CD1c-positive myeloid dendritic cell (primary cell): ENCODE measurements around the gene AGAP1.

Experiments used
- DNase-seq: peaks from one replicate; pipeline ENCODE4 v3.0.0-alpha.2; 2016; ENCODE audit errors: extremely low spot score

Gene AGAP1

DNA sequence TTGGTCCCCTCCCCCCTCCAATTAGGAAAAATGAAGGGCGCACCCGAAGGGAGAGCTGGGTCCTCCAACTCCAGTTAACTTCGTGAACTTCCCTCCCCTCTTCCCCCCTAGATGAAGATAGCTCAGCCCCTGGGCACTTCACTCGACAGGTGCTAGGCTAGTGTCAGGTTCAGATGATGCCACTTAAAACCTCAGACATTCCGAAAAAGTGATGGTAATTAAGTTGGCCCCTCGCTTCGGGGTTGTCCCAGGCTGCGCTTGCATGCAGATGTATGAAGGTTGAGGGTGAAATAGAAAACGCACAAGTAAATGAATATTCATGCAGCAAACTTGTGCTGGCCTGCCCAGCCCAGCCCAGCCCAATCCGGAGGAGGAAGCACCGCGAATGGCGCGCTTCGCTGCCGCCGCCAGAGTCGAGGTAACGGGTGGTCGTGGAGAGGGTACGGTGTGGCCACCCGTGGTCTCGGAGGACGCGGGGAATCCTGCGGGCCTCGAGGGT, 677.4 kb downstream of the AGAP1 start:
- DNase-seq: no peak

DNA sequence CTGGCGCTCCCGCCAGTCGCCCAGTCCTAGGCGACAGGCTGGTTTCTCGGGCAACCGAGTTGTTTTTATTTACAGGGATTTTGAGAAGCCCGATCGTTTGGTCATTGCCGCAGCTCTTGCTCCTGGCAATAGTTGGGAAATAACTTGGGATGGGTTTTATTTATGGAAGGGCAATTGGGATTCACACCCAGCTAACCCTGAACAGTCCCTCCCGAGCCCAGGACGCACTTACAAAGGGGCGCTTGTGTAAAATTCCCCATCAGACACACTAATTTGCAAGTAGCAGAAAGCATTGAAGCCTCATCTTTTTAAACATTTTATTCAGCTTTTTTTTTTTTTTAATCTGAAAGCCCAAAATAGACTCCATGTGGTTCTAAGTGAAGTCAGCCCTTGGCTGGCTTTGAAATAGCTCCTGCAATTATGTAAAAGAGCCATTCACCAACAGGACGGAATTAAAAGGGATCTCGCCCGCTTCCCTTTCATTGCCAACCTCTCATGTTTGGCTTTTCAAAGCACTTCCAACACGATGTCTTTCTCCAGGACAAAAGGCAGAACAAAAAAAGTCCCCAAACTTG, 677.9 kb downstream of the AGAP1 start:
- DNase-seq: no peak

DNA sequence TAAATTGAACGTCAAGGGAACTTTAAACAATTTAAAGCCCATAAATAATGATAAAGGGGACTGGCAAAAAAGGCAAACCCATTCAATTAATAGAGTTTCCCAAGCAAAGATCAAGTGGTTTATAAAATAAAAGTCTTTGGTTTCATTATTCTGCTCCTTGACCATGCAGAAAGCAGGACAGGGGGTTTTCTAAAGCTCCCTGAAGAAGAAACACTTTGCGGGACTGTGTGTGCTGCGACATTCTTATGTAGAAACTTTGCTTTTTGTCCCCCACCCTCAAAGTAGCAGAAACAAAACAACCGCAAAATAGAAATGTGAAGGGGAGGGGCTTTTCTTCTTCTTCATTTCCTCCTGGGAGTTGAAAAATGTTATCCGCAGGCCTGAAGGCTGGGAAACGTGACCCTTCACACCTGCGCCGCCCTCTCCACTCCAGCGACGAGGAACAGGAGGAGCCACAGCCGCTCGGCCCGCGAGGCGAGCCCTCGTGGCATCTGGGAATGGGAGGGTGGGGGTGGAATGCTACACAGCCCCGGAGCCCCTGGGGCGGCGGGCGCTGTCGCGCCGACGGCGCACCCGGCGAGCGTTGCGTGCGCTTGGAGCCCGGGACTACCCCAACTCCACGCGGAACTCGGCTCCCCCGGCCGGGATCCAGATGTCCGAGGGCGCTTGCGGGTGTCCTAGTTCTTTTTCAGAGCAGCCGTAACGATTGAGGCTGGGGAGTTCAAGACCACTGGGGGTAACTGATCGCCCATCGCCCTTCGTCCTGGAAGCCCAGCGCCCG, 678.6 kb downstream of the AGAP1 start:
- no peak for DNase-seq

DNA sequence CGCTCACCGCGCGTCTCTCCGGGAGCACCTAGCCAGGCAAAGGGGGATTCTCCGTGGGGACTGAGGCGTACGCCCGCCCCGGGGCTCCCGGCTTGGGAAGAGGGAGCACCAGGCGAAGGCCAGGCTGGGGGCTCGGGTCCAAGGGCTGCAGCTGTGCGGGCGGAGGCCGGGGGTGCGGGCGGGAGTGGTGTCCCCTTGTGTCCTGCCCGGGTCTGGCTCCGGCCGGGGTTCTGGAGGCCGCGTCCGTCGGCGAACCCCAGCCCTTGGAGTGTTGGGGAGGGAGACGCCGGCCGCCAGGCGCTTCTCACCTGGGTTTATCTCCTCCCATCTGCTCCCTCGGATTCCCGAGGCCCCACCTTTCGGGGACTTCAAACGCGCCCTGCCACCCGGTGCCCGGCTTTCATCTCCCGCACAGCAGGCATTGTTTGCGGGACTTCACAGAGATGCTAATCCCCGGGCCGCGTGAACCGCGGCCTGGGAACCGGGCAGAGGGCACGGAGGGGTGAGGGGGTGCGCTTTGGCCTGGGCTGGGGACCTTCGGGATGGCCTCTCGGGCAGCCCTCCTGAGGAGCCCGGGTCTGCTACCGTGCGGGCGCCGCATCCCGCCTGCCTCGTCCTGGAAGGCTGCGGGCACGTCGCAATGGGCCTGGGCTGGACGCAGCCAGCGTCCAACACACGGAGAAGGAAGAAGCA, 679.3 kb downstream of the AGAP1 start:
- no peak for DNase-seq

DNA sequence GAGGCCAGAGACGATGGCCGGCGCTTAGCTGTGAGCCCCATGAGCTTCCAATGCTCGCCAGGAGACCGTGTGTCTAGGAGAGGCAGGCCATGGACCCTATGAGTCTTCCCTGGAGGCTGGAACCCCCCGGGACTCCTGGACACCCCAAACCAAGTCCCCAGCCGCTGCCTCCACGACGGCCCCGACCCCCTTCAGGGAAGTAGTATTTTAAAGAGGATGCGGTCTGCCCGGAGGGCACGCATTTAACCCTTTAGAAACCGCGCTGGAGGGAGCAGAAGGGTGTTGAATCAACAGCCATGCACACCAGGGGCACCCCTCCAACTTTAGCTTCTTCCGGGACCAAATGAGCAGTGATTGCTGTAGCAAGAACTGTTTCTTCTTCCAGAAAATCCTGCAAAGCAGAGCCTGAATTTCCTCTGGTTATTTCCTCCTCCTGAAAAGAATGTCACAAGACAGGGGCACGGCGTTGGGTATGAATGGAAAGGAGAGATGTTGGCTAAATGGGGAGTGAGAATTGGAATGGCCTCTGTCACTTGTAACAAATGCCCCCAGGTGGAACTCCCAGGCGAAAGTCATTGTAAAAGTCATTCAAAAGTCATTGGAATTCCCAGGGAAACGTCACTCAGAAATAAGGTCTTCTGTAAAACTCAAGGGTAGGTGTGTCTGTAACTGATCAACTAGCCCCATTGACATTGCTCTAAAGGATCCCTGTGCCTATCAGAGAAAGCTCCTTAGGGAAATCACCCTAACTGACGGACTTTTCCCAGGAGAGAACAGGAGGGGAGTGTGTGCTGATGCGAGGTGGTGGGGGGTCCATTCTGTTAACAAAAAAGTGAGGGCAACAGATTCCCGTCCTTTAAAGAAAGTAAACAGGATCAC, 680.1 kb downstream of the AGAP1 start:
- DNase-seq: no peak

DNA sequence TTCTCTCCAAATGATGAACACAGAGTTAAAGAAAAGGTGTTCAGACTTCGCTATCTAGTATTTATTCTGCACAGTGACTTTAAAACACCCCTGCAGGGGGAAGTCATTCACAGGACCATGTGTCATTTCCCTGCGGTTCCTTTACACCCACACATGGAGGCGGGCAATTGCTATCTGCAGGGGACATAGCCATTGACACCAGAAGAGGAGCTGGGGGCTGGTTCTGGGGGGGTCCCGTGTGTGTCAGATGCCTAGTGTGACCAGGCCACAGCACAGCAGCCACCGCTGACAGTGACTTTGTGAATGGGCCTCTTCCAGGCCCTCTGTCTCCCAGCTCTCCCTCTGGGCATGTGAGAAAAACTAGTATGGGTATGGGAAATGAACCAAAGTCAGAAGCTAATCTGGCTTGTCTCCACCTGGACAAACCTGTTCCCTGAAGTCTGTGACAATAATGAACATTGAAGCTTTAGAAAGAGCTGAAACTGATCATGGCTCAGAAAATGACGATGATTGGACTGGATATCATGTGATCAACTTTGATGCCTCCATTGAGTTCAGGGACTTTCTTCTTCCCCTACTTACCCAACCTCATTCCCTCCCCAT, 681.8 kb downstream of the AGAP1 start:
- peak; percentile 73 for DNase-seq

DNA sequence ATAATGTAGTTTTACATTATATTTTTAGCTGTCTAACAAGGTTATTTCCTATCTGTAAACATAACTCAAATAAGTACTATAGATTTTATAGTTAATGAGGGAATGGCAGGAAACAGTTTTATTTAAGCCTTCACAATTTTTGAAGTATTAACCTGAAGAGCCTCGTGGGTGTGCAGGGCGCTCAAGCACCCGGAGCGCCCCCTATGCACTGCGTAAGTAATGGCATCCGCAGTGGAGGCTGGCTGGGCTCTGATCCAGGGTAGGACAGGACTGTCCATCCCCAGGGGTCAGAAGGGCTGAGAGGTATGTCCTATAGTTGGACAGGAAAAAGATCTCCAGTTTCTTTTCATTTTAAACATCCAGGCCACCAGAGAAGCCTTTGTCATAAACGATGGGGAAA, 682.6 kb downstream of the AGAP1 start:
- peak; percentile 30 for DNase-seq

DNA sequence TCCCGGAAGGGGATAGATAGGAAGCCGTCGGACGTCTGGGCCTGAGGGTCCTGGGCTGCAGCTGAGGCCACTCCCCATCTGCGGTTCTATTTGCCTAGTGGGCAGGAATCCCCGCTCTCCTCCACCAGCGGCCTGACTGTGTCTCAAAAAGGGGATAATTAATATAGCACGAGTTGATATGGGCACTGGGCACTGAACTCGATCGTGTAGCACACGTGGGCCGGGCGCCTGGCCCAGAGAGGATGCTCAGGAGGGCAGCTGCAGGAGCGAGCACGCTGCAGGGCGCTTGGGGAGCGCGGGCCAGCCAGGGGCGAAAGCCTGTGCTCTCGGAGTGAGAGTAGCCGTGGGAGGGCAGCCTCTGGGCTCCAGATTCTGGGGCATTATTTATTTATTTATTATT, 683.1 kb downstream of the AGAP1 start:
- DNase-seq: no peak

DNA sequence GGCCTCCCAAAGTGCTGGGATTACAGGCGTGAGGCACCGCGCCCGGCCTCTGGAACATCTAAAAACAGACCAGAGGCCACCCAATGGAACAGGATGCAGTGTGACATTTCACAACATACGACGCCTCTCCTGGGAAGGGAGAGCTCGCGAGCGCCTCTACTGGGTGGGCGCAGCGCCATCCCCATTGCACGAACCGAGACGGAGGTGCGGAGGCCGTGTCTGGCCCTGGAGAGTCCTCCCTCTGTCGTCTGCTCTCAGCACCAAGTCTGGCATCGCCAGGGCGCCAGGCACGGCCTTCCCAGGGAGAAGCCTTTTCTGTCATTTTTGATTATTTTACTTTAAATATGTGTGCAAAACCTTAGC, 683.7 kb downstream of the AGAP1 start:
- peak; percentile 18 for DNase-seq

DNA sequence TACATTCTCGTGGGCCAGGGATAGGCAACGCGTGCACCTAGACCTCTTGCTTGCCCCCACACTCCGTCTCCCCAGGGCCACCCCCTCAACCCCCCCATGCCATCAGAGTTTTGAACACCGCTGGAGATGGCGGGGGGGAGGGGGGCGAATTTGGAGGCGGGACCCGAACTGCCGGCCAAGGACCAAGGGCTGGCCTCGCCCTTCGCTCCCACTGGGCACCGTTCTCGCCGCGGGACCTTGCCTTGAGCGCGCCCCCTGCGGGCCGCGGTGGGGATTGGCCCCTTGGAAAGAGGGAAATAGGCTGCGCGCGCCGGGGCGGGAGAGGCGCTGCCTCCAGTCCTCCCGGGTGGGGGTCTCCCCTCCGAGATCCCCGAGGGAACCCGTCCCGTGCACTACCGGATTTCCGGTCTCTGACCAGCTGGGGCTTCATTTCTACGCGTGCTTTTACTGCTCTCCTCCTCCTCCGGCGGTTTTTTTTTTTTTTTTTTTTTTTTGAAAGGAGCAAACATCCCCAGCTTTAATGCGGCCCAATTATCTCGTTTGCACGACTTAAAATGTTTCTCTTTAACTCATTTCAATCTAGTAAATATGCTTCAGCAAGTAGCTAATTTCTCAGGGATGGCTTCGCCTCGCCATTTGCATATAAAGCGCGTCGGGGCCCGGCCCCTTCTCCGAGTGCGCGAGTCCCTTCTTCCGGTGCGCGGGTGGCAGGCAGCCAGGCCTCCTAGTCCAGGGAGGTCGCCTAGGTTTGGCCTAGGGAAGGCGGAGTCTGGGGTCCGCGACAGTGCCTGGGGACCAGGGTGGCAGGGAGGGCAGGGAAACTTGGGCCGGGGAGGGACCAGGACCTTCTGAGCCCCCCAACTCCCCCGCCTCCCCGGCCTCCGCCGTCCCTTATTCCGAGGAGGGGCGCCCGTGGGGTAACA, 684.4 kb downstream of the AGAP1 start:
- peak; percentile 46 for DNase-seq

DNA sequence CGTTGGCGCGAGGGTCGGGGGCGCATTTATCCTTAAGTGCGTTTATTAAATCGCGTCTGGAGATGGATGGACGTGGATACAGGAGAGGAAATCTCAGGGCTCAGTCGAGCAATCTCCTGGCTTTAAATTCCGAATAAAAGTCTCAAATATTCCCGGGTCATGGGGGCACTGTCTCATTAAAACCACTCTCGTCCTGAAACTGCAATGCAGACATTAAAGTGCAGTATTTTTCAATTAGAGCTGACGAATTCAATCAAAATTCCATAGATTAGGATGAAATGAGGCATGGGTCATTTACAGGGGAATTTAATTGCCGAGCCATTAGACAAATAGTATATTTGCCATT, 685.0 kb downstream of the AGAP1 start:
- DNase-seq: no peak

DNA sequence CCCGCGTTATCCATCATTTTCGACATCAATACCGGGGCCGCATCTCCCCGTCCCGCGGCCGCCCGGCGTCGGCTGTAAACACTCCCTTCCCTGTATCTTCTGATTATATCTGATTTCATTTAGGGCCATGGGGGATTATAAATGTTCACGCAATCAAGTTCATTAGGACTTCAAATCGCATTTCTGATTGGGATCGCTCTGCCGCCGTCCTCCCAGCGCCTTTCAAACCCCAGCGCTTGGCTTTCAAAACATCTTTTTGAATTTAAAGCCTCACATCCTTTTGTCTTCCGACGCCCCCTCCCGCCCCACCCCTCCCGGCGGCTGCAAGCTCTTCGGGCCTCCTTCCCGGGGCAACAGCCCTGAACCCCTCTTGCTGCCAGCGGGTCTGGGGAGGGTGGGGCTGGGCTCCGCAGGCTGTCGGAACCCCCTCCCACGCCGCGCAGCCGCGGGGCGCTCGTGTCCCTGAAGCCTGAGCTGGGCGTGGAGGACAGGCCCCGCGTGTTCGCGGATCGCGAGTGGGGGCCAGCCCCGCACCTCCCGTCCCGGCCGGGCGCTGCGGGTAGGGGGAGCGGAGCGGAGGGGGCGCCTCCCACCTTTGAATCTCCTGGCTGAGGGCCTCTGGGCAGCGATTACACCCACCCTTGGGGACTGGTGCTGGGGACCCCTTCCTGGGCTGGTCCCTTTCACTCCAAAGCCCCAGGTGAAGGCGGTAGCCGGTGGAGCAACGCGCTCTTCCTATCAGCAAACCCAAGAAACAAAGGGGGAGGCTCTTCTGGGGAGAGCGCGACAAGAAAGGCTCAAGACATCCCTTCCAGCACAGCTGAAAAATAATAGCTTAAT, 685.6 kb downstream of the AGAP1 start:
- DNase-seq: no peak

DNA sequence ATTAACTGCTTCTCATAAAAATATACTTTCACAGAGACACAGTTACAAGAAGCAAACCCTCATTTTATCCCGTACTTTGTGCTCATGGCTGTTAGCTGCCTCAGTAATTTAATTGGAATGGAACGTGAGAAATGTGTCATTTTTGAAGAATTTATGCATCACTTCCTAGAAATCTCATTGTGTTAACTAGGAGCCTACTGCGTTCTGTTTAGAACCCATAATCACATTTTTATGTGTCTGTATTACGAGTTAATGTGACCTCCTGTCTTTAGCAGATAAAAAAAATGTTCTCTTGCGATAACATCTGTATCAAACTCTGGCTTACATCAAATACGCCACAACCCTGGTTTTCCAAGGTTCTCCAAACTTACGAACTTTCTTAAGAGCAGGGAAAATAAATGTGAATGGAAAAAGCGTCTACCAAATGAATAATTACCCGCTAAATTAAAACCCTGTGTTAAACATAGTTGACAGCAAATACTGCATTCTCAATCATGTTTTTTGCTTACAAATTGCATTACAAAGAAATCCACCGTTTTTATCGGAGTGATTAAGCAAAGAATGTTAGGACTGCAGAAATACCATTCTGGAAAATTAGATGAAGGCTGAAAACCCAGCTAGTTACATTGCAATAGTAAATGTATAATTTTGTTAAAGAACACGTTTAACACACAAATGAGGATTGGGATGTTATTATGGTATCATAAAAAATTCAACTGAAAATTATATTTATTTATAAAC, 686.4 kb downstream of the AGAP1 start:
- DNase-seq: no peak

DNA sequence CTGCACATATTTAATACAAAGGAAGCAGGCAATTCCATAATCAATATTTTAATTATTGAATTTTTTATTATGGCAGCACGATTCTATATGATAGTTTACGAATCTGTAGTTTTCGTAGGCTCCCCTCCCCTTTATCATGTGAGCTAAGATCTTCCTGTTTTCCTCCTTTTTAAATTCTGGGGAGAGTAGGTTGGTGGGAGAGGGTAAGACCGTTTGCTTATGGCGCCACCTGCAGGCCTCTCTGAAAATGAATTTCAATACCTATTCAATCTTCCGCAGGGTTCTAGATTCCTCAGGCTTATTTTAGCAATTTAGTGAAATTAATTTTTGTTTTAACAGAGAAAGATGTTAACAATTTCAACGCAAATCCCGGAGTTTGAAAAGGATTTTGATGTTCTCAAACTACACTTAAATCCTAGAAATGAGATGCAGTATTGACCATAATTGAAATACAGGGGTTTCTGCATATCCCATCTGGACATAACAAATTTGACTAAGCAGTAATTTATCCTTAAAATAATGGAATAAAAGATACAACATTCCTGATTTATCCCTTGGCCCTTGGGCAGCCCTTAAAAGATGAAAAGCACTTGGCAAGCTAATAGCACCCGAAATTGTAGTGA, 687.1 kb downstream of the AGAP1 start:
- DNase-seq: peak; percentile 59
